Suprapubic skin (tissue), 4 donors: Measurements from ENCODE around the gene SGTA. TPM values are rescaled to one million over a fixed set of nuclear protein-coding genes. Genes with fewer than 3 reads are reported as not detected.

Experiments
- DNase-seq, 2 donors: peaks; one replicate each; pipeline ENCODE4 v3.0.0-alpha.2; 2019; ENCODE audit warnings: low spot score in 2 of 2
- H3K27ac ChIP-seq: fragments of 200-600 bp; sonication (generic); one replicate; pipeline ENCODE4 v1.5.1; 2019
- H3K27me3 ChIP-seq: fragments of 200-600 bp; sonication (generic); one replicate; pipeline ENCODE4 v1.5.1; 2019
- H3K36me3 ChIP-seq: fragments of 200-600 bp; sonication (generic); one replicate; pipeline ENCODE4 v1.5.1; 2019
- H3K4me1 ChIP-seq: fragments of 200-600 bp; sonication (generic); one replicate; pipeline ENCODE4 v1.5.1; 2019
- H3K4me3 ChIP-seq: fragments of 200-600 bp; sonication (generic); one replicate; pipeline ENCODE4 v1.5.1; 2019; ENCODE audit warnings: mild to moderate bottlenecking
- H3K9me3 ChIP-seq: fragments of 200-600 bp; sonication (generic); one replicate; pipeline ENCODE4 v1.5.1; 2019
- CTCF ChIP-seq, 2 donors: fragments of 200-600 bp in 1 of 2; fragments of 450-650 bp in 1 of 2; sonication (generic) in 1 of 2; IDR thresholded peaks; one replicate each; pipeline ENCODE4 v1.5.1; 2016 to 2019; ENCODE audit warnings: antibody characterized with exemption in 2 of 2, mild to moderate bottlenecking in 1 of 2, moderate library complexity in 1 of 2
- EP300 ChIP-seq: sonication (generic); formaldehyde crosslinking; IDR thresholded peaks from one replicate; pipeline ENCODE4 v1.6.1; 2017; ENCODE audit warnings: antibody characterized with exemption
- POLR2A ChIP-seq, 2 donors: fragments of 450-650 bp; IDR thresholded peaks; one replicate each; pipeline ENCODE4 v1.6.1; 2017; ENCODE audit warnings: antibody characterized with exemption in 2 of 2, mild to moderate bottlenecking in 2 of 2, moderate library complexity in 2 of 2
- POLR2AphosphoS5 ChIP-seq, 3 donors: sonication (generic); formaldehyde crosslinking; IDR thresholded peaks; one replicate each; pipeline ENCODE4 v1.6.1; 2017; ENCODE audit warnings: antibody characterized with exemption in 3 of 3
- WGBS: methylation state at CpG from one replicate; pipeline ENCODE4 v1.1.5; 2018; 5-methylcytosine and 5-hydroxymethylcytosine counted together
- total RNA-seq, 4 donors: library from RNA; depleted of rRNA; stranded (reverse); fragments of >200 nt; gene quantifications; one replicate each; pipeline ENCODE4 v1.1.0, GENCODE V29; 2016

SGTA gene
- total RNA-seq, 4 donors from 2014 or later, result 29.1 to 48.9 (median 40.6) TPM

GRCh38 chr19:2719920-2720776 is 62.9 kb downstream of the SGTA start:
- H3K9me3 ChIP-seq, result peaks cover 6% of the 10 kb centered on the region
- 0% methylated on average over 5 of the region's 37 CpGs for WGBS
- no peak overlapping the region for H3K27ac ChIP-seq
- DNase-seq, result no peak
- peaks cover 38% of the 10 kb centered on the region for H3K4me1 ChIP-seq
- H3K4me3 ChIP-seq, result peak overlapping the region; percentile 55
- H3K36me3 ChIP-seq, result no peaks in the 10 kb centered on the region
- H3K27me3 ChIP-seq, result peaks cover 45% of the 10 kb centered on the region
- no peak for TF ChIP-seq POLR2A (IDR thresholded peaks at IDR 0.05)
- TF ChIP-seq CTCF (IDR thresholded peaks at IDR 0.05), result no peak
- no peak for TF ChIP-seq EP300
- no peak for TF ChIP-seq POLR2AphosphoS5 (IDR thresholded peaks at IDR 0.05)

GRCh38 chr19:2719232-2719735 is 63.8 kb downstream of the SGTA start:
- H3K27ac ChIP-seq, result no peak overlapping the region
- no peaks in the 10 kb centered on the region for H3K36me3 ChIP-seq
- H3K4me1 ChIP-seq, result peaks cover 38% of the 10 kb centered on the region
- TF ChIP-seq EP300, result no peak
- TF ChIP-seq POLR2A (IDR thresholded peaks at IDR 0.05), result no peak
- TF ChIP-seq POLR2AphosphoS5 (IDR thresholded peaks at IDR 0.05), result no peak
- TF ChIP-seq CTCF (IDR thresholded peaks at IDR 0.05), result no peak
- no peak for DNase-seq
- peaks cover 42% of the 10 kb centered on the region for H3K27me3 ChIP-seq
- WGBS, result 55% methylated on average over 6 of the region's 7 CpGs
- H3K9me3 ChIP-seq, result peaks cover 7% of the 10 kb centered on the region
- no peak overlapping the region for H3K4me3 ChIP-seq

- no peak for DNase-seq
- Histone ChIP-seq H3K9me3 (peaks cover 7% of the 10 kb centered on the region), H3K4me1 (peaks cover 27% of the 10 kb centered on the region), H3K4me3 (no peak overlapping the region), H3K27ac (no peak overlapping the region), H3K27me3 (peaks cover 40% of the 10 kb centered on the region), H3K36me3 (no peaks in the 10 kb centered on the region)
- TF ChIP-seq EP300 (no peak), POLR2AphosphoS5 (IDR thresholded peaks at IDR 0.05) (no peak), CTCF (IDR thresholded peaks at IDR 0.05) (no peak), POLR2A (IDR thresholded peaks at IDR 0.05) (no peak)
- WGBS, result 87% methylated on average over 31 of the region's 52 CpGs
Measured at GRCh38 chr19:2717638-2718541, 65.2 kb downstream of the SGTA start.

DNA sequence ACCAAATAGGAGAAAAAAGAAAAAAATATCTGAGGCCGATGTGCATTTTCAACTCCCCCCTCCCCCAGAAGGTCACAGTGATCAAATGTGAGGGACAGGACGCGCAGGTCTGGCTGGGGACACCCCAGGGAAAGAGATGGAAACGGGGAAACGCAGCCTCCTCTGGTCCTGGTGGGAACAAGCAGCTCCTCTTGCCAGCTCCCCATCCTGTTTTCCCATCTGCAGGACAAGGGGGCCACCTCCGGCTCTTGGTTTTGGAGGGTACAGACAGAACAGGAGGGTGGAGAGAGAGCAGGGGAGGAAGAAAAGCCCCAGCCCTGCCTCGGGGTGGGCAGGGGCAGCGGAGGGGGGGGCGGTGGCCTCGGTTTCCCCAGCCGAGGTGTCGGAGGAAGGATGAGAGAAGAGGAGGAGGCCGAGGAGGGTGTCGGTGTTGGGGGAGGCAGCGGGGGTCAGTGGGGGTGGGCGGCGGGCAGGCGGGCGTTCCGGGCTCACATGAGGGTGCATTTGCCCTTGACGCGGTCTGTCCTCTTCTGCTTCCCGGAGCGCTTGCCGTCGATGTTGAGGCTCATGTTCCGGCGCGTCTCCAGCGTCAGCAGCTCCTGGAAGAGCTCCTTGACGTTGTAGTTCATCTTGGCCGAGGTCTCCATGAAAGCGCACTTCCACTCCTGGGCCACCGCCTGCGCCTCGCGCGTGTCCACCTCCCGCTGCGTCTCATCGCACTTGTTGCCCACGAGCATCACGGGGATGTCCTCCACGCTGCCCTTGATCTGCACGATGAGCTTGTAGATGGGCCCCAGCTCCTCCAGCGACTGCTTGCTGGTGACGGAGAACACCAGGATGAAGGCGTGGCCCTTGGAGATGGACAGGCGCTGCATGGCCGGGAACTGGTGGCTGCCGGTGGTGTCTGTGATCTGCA is 66.1 kb downstream of the SGTA start:
- DNase-seq, result no peak
- H3K4me1 ChIP-seq, result peaks cover 20% of the 10 kb centered on the region
- TF ChIP-seq CTCF (IDR thresholded peaks at IDR 0.05) (no peak), POLR2AphosphoS5 (IDR thresholded peaks at IDR 0.05) (no peak), EP300 (no peak), POLR2A (IDR thresholded peaks at IDR 0.05) (no peak)
- no peaks in the 10 kb centered on the region for H3K36me3 ChIP-seq
- H3K9me3 ChIP-seq, result peaks cover 7% of the 10 kb centered on the region
- WGBS, result 90% methylated on average over 48 of the region's 51 CpGs
- H3K4me3 ChIP-seq, result no peak overlapping the region
- H3K27ac ChIP-seq, result no peak overlapping the region
- peaks cover 31% of the 10 kb centered on the region for H3K27me3 ChIP-seq
